ENCODE results near the gene MYH4. TPM values are rescaled to one million over a fixed set of nuclear protein-coding genes. Genes with fewer than 3 reads are reported as not detected.

MYH4 gene
- total RNA-seq, 1 donor from 2014 or later = under 0.01 TPM

- Histone ChIP-seq H3K27ac (ENCODE audit: low read depth, low read length) (no peak overlapping the region), H3K9me3 (ENCODE audit: control insufficient read depth in 3 of 3, low read length in 3 of 3) (no peaks in the 10 kb centered on the region), H3K36me3 (ENCODE audit: control insufficient read depth in 3 of 3, insufficient read depth in 3 of 3, low read length in 3 of 3) (no peaks in the 10 kb centered on the region), H3K4me1 (ENCODE audit: control insufficient read depth in 3 of 3, insufficient read depth in 3 of 3, low read length in 3 of 3) (no peaks in the 10 kb centered on the region), H3K27me3 (ENCODE audit: control insufficient read depth in 3 of 3, insufficient read depth in 3 of 3, low read length in 3 of 3) (no peaks in the 10 kb centered on the region), H3K4me3 (ENCODE audit: low read length in 3 of 3) (no peak overlapping the region), H3K9ac (ENCODE audit: low read depth in 1 of 3, low read length in 3 of 3) (no peak overlapping the region)
Measured at GRCh38 chr17:10394201-10394887, 75.0 kb downstream of the MYH4 start.

Other genes with a start within 250 kb of the MYH4 start
- gene MYH13, start 96.6 kb downstream of the MYH4 start, total RNA-seq = 0.52 TPM
- gene MYH8, start 47.6 kb downstream of the MYH4 start, total RNA-seq = 3,493 TPM
- gene MYH1, start 49.0 kb upstream of the MYH4 start, total RNA-seq = 12.0 TPM
- gene MYH2, start 80.1 kb upstream of the MYH4 start, total RNA-seq = 43.8 TPM
- gene MYH3, start 187.8 kb upstream of the MYH4 start, total RNA-seq = 6,986 TPM
- 9.4 TPM for gene SCO1, start 228.0 kb upstream of the MYH4 start, total RNA-seq
- 16.2 TPM for gene ADPRM, start 228.0 kb upstream of the MYH4 start, total RNA-seq